HepG2 (cell line): Measurements from ENCODE around the gene NAXD. TPM values are rescaled to one million over a fixed set of nuclear protein-coding genes. Genes with fewer than 3 reads are reported as not detected.

ENCODE experiments used
- ATAC-seq: fragments of 200-7000 bp; cut with Tn5 transposase; 3 replicates; pipeline ENCODE4 v1.9.1; 2020; ENCODE audit warnings: mild to moderate bottlenecking, moderate library complexity
- BruUV-seq: library from RNA; stranded (reverse); fragments of 400-500 nt; replicated peaks from 2 replicates; lab custom pipeline; 2021; lab: Mats Ljungman, UMichigan
- CTCF ChIA-PET: fragments of 300-600 bp; formaldehyde crosslinking; extraction: SDS; loops from one replicate; lab custom pipeline; 2021; ENCODE audit warnings: low total read pairs, inconsistent platforms, low intra/inter-chr PET ratio; lab: Yijun Ruan, JAX
- POLR2A ChIA-PET: fragments of 350-600 bp; sonication (Branson Sonifier 250); formaldehyde crosslinking; loops from one replicate; lab custom pipeline; 2020; ENCODE audit warnings: antibody characterized with exemption, inconsistent platforms; lab: Yijun Ruan, JAX
- DNase-seq: peaks from one replicate; pipeline ENCODE4 v3.0.0-alpha.2; 2015; ENCODE audit warnings: low spot score
- FAIRE-seq: peaks from 3 replicates; lab custom pipeline; 2011; peaks lifted over from hg19 to GRCh38; lab: Jason Lieb, UNC
- H2AFZ ChIP-seq: one replicate; pipeline ENCODE4 v1.6.1; 2011; ENCODE audit warnings: low read length, inconsistent platforms
- H3K27ac ChIP-seq: fragments of 300-600 bp; 3 replicates; pipeline ENCODE4 v1.8.0; 2011; ENCODE audit warnings: mixed run types, mild to moderate bottlenecking, mixed read lengths, low read length, inconsistent platforms; ENCODE audit not compliant: insufficient read depth; ENCODE audit errors: extremely low read length
- H3K27me3 ChIP-seq, 2 experiments: fragments of 200-600 bp in 1 of 2; 2 replicates in 1 of 2; 3 replicates in 1 of 2; pipeline versions ENCODE4 v1.6.0 to v1.8.0; 2011; ENCODE audit warnings: low read length in 2 of 2, mild to moderate bottlenecking in 2 of 2, moderate library complexity in 2 of 2, inconsistent platforms in 1 of 2; ENCODE audit not compliant: insufficient read depth in 2 of 2, control insufficient read depth in 1 of 2
- H3K36me3 ChIP-seq, 2 experiments: fragments of 200-600 bp in 1 of 2; replicated peaks in 1 of 2; 2 replicates in 1 of 2; 3 replicates in 1 of 2; pipeline versions ENCODE4 v1.5.1 to v1.8.0; 2011; ENCODE audit warnings: low read length in 2 of 2, inconsistent platforms in 1 of 2; ENCODE audit not compliant: insufficient read depth in 2 of 2, control insufficient read depth in 1 of 2
- H3K4me1 ChIP-seq: 2 replicates; pipeline ENCODE4 v1.5.1; 2012; ENCODE audit warnings: low read length, inconsistent platforms; ENCODE audit not compliant: insufficient read depth
- H3K4me2 ChIP-seq: 2 replicates; pipeline ENCODE4 v1.6.0; 2011; ENCODE audit warnings: low read depth, low read length, inconsistent platforms
- H3K4me3 ChIP-seq, 3 experiments: fragments of 200-600 bp in 1 of 3; sonication (generic), shearing (Covaris generic) in 1 of 3; replicated peaks in 1 of 3; 2 replicates each; pipeline ENCODE4 v1.5.1; 2011 to 2016; ENCODE audit warnings: low read length in 3 of 3, inconsistent platforms in 2 of 3, low read depth in 2 of 3, mild to moderate bottlenecking in 2 of 3, control low read depth in 1 of 3, mixed read lengths in 1 of 3; ENCODE audit not compliant: insufficient read depth in 1 of 3
- H3K79me2 ChIP-seq: one replicate; pipeline ENCODE4 v1.6.1; 2011; ENCODE audit warnings: low read length, inconsistent platforms; ENCODE audit not compliant: insufficient read depth
- H3K9ac ChIP-seq: 2 replicates; pipeline ENCODE4 v1.6.0; 2011; ENCODE audit warnings: mild to moderate bottlenecking, low read depth, low read length, inconsistent platforms; ENCODE audit not compliant: insufficient read depth
- H3K9me3 ChIP-seq: 2 replicates; pipeline ENCODE4 v1.5.1; 2012; ENCODE audit warnings: mild to moderate bottlenecking, low read length
- H4K20me1 ChIP-seq: 2 replicates; pipeline ENCODE4 v1.6.0; 2011; ENCODE audit warnings: inconsistent platforms, mild to moderate bottlenecking, low read length, moderate library complexity; ENCODE audit not compliant: insufficient read depth
- DMAP1 ChIP-seq: IDR thresholded peaks from 2 replicates; pipeline ENCODE4 v1.6.1; 2016
- MAFK ChIP-seq, 2 experiments: IDR thresholded peaks in 1 of 2; conservative IDR thresholded peaks in 1 of 2; 2 replicates each; pipeline ENCODE4 v1.6.1; 2011; ENCODE audit warnings: improper control_type of control experiment in 2 of 2, low read length in 2 of 2
- POLR2AphosphoS2 ChIP-seq: IDR thresholded peaks from 2 replicates; pipeline ENCODE4 v1.6.1; 2011; ENCODE audit warnings: low read depth, low read length, improper control_type of control experiment
- SMAD9 ChIP-seq: sonication (generic); formaldehyde crosslinking; IDR thresholded peaks from 2 replicates; pipeline ENCODE4 v1.5.1; 2020; ENCODE audit warnings: mild to moderate bottlenecking, missing genetic modification reagents
- SRY ChIP-seq: sonication (generic); formaldehyde crosslinking; IDR thresholded peaks from 2 replicates; pipeline ENCODE4 v1.8.0; 2022; ENCODE audit warnings: mild to moderate bottlenecking, missing genetic modification reagents
- ZNF501 ChIP-seq: sonication (generic); formaldehyde crosslinking; IDR thresholded peaks from 2 replicates; pipeline ENCODE4 v1.5.1; 2020; ENCODE audit warnings: mild to moderate bottlenecking, moderate library complexity, missing genetic modification reagents
- ZNF678 ChIP-seq: sonication (generic); formaldehyde crosslinking; IDR thresholded peaks from 2 replicates; pipeline ENCODE4 v1.4.0; 2020; ENCODE audit warnings: mild to moderate bottlenecking, missing genetic modification reagents
- WGBS: methylation state at CpG from one replicate; pipeline ENCODE4 v1.1.6; 2017; ENCODE audit warnings: low lambda C conversion rate; 5-methylcytosine and 5-hydroxymethylcytosine counted together
- in situ Hi-C: cut with HindIII; loops from 2 replicates; pipeline ENCODE4 v1.10.0; 2017; ENCODE audit warnings: low pct_unique_long_range_greater_than_20kb; ENCODE audit not compliant: extremely low pct_ligation_motif_present
- intact Hi-C: fragments of 100-400 bp; cut with micrococcal nuclease; formaldehyde crosslinking; loops from one replicate; pipeline ENCODE4 v1.10.0; 2022; ENCODE audit not compliant: unreplicated experiment
- polyA plus RNA-seq, 8 experiments: library from polyadenylated mRNA; depleted of rRNA in 3 of 8; stranded (reverse) in 7 of 8; unstranded in 1 of 8; fragments of >200 nt; fragmentation: Illumina TruSeq in 4 of 8; extraction: Trizol in 4 of 8; gene quantifications; 2 replicates each; pipeline versions ENCODE4 v1.2.1 to v1.2.3, GENCODE V29; 2011 to 2016; ENCODE audit warnings: low read depth in 4 of 8, missing spikeins in 1 of 8, mixed read lengths in 1 of 8; ENCODE audit not compliant: insufficient read depth in 1 of 8
- total RNA-seq, 5 experiments: library from RNA; depleted of rRNA; stranded (reverse); fragments of >200 nt; fragmentation: Illumina TruSeq; extraction: Trizol; gene quantifications; 2 replicates each; pipeline ENCODE4 v1.2.3, GENCODE V29; 2016; ENCODE audit warnings: low read depth in 1 of 5
- TF ChIP-seq, protein P1 (sequence below): sonication (generic); formaldehyde crosslinking; IDR thresholded peaks from 2 replicates; pipeline ENCODE4 v1.8.0; 2022; ENCODE audit warnings: missing genetic modification reagents, mild to moderate bottlenecking, inconsistent platforms, borderline replicate concordance
- TF ChIP-seq, protein P2 (sequence below): sonication (generic); formaldehyde crosslinking; IDR thresholded peaks from 2 replicates; pipeline ENCODE4 v1.5.1; 2020; ENCODE audit warnings: mild to moderate bottlenecking, missing genetic modification reagents, borderline replicate concordance

NAXD gene
- total and polyA plus RNA-seq, 2 of the 13 experiments (the other 11 are each of a cell fraction or from before 2014, with no cell fraction given), result 19.0 to 23.2 TPM

DNA sequence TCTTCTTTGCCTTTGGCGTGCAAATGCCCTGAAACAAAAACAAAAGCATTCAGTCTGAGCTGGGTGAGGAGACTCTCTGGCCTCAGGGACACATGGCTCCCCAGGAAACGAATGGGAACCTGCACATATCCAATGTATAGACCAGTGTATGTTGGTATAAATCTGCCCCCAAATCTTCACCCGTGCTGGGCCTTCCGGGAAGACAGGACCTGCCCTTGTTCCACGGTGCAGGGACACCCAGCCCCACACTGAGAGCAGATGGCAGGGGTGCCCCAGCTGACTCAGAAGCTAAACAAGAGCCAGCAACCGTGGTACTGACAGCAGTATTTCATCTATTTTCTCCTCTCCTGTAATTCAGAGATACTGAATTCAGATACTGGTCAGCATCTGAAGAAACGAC is 48.1 kb downstream of the NAXD start (continued):
- no peak for TF ChIP-seq SMAD9 (CRISPR knock-in tag)

- Histone ChIP-seq H3K9me3 (no peaks in the 10 kb centered on the region; the same call in 1 of the 2 replicates), H3K79me2 (no peaks in the 10 kb centered on the region), H3K4me3 (no peak overlapping the region), H3K4me1 (no peaks in the 10 kb centered on the region), H3K4me2 (no peak overlapping the region), H3K9ac (no peak overlapping the region), H3K27ac (no peak overlapping the region), H3K36me3 (peaks cover 14 to 72% of the 10 kb centered on the region in 2 experiments; a peak in 4 of 5 replicates), H3K27me3 (no peaks in the 10 kb centered on the region), H4K20me1 (no peaks in the 10 kb centered on the region), H2AFZ (no peak overlapping the region)
- no peak for DNase-seq
- ChIA-PET POLR2A (no interaction called here), CTCF (no interaction called here)
- ATAC-seq, result no peak
- in situ Hi-C loops (no loop called here), intact Hi-C loops (no loop called here)
- WGBS, result 93% methylated on average over 7 of the region's 7 CpGs
- FAIRE-seq, result no peak
- no peak for TF ChIP-seq MAFK (conservative IDR thresholded peaks at IDR 0.05 in 1 of 2, IDR thresholded peaks at IDR 0.05 in 1 of 2; ENCODE audit: low read length in 2 of 2)
- no peak for TF ChIP-seq ZNF678 (CRISPR knock-in tag)
- TF ChIP-seq, protein P1, sequence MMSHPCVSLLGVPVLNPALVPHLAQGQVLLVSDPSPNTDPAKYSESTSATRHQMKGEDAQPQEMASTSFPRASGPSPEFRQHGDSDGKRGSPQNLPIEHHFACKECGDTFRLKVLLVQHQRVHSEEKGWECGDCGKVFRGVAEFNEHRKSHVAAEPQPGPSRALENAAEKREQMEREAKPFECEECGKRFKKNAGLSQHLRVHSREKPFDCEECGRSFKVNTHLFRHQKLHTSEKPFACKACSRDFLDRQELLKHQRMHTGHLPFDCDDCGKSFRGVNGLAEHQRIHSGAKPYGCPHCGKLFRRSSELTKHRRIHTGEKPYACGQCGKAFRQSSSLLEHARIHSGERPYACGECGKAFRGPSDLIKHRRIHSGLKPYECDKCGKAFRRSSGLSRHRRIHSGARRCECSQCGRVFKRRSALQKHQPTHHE (CRISPR knock-in tag), result no peak
- no peak for TF ChIP-seq DMAP1 (CRISPR knock-in tag)
- no peak for TF ChIP-seq ZNF501 (CRISPR knock-in tag)
- TF ChIP-seq, protein P2, sequence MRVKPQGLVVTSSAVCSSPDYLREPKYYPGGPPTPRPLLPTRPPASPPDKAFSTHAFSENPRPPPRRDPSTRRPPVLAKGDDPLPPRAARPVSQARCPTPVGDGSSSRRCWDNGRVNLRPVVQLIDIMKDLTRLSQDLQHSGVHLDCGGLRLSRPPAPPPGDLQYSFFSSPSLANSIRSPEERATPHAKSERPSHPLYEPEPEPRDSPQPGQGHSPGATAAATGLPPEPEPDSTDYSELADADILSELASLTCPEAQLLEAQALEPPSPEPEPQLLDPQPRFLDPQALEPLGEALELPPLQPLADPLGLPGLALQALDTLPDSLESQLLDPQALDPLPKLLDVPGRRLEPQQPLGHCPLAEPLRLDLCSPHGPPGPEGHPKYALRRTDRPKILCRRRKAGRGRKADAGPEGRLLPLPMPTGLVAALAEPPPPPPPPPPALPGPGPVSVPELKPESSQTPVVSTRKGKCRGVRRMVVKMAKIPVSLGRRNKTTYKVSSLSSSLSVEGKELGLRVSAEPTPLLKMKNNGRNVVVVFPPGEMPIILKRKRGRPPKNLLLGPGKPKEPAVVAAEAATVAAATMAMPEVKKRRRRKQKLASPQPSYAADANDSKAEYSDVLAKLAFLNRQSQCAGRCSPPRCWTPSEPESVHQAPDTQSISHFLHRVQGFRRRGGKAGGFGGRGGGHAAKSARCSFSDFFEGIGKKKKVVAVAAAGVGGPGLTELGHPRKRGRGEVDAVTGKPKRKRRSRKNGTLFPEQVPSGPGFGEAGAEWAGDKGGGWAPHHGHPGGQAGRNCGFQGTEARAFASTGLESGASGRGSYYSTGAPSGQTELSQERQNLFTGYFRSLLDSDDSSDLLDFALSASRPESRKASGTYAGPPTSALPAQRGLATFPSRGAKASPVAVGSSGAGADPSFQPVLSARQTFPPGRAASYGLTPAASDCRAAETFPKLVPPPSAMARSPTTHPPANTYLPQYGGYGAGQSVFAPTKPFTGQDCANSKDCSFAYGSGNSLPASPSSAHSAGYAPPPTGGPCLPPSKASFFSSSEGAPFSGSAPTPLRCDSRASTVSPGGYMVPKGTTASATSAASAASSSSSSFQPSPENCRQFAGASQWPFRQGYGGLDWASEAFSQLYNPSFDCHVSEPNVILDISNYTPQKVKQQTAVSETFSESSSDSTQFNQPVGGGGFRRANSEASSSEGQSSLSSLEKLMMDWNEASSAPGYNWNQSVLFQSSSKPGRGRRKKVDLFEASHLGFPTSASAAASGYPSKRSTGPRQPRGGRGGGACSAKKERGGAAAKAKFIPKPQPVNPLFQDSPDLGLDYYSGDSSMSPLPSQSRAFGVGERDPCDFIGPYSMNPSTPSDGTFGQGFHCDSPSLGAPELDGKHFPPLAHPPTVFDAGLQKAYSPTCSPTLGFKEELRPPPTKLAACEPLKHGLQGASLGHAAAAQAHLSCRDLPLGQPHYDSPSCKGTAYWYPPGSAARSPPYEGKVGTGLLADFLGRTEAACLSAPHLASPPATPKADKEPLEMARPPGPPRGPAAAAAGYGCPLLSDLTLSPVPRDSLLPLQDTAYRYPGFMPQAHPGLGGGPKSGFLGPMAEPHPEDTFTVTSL (CRISPR knock-in tag), result no peak
- TF ChIP-seq POLR2AphosphoS2, result no peak
- no peak for TF ChIP-seq SRY (CRISPR knock-in tag)
- no TSS peak for BruUV-seq
Observed at GRCh38 chr13:110664041-110664440, 48.7 kb downstream of the NAXD start.
